Endothelial cell of umbilical vein (primary cell): Measurements from ENCODE around the gene CTBP2.

Experiments used
- POLR2A ChIP-seq: IDR thresholded peaks from 2 replicates; pipeline ENCODE4 v1.6.1; 2012; ENCODE audit warnings: low read depth, mild to moderate bottlenecking, control low read depth, low read length
- POLR2AphosphoS5 ChIP-seq: IDR thresholded peaks from 2 replicates; pipeline ENCODE4 v1.6.1; 2012; ENCODE audit warnings: low read depth, mild to moderate bottlenecking, control low read depth, low read length, moderate library complexity; ENCODE audit not compliant: insufficient read depth
- TF ChIP-seq, protein P1 (sequence below), 2 donors: IDR thresholded peaks; 1 replicate in 1 of 2; 2 replicates in 1 of 2; pipeline ENCODE4 v1.5.1; 2011; ENCODE audit warnings: low read length in 2 of 2, mild to moderate bottlenecking in 2 of 2, moderate library complexity in 2 of 2, control low read depth in 1 of 2, inconsistent platforms in 1 of 2, low read depth in 1 of 2; ENCODE audit not compliant: insufficient read depth in 1 of 2; ENCODE audit errors: extremely low read depth in 1 of 2

DNA sequence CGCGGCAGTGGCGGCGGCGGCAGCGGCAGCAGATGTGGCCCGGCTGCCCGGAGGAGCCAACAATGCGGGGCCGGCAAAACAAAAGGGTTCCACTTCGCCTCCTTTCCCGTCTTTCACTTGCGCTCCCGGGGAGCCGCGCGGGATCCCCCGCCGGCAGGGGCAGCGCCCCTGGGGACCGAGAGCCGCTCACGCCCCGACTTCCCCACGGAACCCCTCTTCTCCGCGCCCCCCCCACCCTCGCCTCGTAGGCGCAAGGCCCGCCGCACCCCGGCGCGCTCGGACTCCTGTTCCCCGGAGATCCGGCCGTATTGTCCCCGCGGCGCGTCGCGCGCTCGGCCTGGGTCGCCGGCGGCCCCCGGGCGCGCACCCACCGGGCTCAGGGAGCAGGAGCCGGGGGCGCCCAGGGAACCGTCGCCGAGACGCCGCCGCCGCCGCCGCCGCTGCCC, 854 bp downstream of the CTBP2 start:
- TF ChIP-seq, protein P1, sequence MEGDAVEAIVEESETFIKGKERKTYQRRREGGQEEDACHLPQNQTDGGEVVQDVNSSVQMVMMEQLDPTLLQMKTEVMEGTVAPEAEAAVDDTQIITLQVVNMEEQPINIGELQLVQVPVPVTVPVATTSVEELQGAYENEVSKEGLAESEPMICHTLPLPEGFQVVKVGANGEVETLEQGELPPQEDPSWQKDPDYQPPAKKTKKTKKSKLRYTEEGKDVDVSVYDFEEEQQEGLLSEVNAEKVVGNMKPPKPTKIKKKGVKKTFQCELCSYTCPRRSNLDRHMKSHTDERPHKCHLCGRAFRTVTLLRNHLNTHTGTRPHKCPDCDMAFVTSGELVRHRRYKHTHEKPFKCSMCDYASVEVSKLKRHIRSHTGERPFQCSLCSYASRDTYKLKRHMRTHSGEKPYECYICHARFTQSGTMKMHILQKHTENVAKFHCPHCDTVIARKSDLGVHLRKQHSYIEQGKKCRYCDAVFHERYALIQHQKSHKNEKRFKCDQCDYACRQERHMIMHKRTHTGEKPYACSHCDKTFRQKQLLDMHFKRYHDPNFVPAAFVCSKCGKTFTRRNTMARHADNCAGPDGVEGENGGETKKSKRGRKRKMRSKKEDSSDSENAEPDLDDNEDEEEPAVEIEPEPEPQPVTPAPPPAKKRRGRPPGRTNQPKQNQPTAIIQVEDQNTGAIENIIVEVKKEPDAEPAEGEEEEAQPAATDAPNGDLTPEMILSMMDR (IDR thresholded peaks at IDR 0.05; ENCODE audit: extremely low read depth in 1 of 2, insufficient read depth in 1 of 2, low read depth in 1 of 2, low read length in 2 of 2): no peak
- TF ChIP-seq POLR2AphosphoS5 (peak; percentile 11), POLR2A (no peak)
